ENCODE data around the gene HTR2B. TPM values are rescaled to one million over a fixed set of nuclear protein-coding genes. Genes with fewer than 3 reads are reported as not detected.

HTR2B gene
- total and polyA plus RNA-seq, 2 experiments from 2014 or later, result 0.15 TPM; not detected in 1

GRCh38 chr2:231111987-231112386 is 12.9 kb downstream of the HTR2B start:
- Histone ChIP-seq H2AFZ (no peak overlapping the region), H3K27me3 (replicated peaks; ENCODE audit: insufficient read depth) (no peaks in the 10 kb centered on the region), H3K4me2 (ENCODE audit: unreplicated experiment) (peak overlapping the region; percentile 56), H3K36me3 (ENCODE audit: low read depth) (peaks cover 13% of the 10 kb centered on the region; the same call in 1 of the 2 replicates), H3K9me3 (ENCODE audit: low read depth) (no peaks in the 10 kb centered on the region), H4K20me1 (ENCODE audit: insufficient read depth) (no peaks in the 10 kb centered on the region), H3K4me1 (ENCODE audit: insufficient read depth) (peaks cover 24% of the 10 kb centered on the region), H3K9me2 (ENCODE audit: insufficient read depth) (no peaks in the 10 kb centered on the region), H3K4me3 (no peak overlapping the region), H3K9ac (no peak overlapping the region), H3F3A (ENCODE audit: insufficient read depth) (no peaks in the 10 kb centered on the region), H3K27ac (no peak overlapping the region), H3K79me2 (ENCODE audit: insufficient read depth) (peaks cover 40% of the 10 kb centered on the region)
- in situ Hi-C loops (cut with MboI), result loop anchor here (25.0 kb wide), 1 partner anchor 300 kb away; no protein-coding TSS in a partner anchor
- peak; percentile 70 for DNase-seq
- TF ChIP-seq EZH2phosphoT487 (IDR thresholded peaks at IDR 0.05; ENCODE audit: insufficient read depth, low read depth) (no peak), EZH2 (IDR thresholded peaks at IDR 0.05; ENCODE audit: insufficient read depth, poor library complexity, severe bottlenecking) (no peak)
- 97 to 100% methylated on average over 1 of the region's 1 CpG for WGBS, 2 experiments (ENCODE audit: low coverage in 1 of 2, low lambda C conversion rate in 2 of 2, missing lambda C conversion rate in 2 of 2)

DNA sequence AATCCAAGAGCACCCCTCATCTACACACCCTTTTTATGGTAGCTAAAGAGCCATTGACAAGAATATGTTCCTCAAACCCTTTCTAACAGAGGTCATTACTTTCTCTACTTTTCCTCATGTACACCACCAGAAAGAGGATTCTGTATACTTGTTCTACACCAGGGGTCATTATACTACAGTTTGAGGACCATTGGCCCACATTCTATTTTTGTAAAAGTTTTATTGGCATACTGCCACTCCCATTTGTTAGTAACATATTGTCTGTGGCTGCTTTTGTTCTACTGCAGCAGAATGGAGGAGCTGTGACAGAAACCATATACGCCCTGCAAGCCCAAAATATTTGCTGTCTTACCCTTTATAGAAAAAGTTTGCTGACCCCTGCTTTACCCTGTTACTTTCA is 14.3 kb downstream of the HTR2B start:
- Histone ChIP-seq H3K4me3 (no peak overlapping the region), H3F3A (ENCODE audit: insufficient read depth) (no peaks in the 10 kb centered on the region), H3K9me3 (ENCODE audit: low read depth) (no peaks in the 10 kb centered on the region), H3K36me3 (ENCODE audit: low read depth) (peaks cover 13% of the 10 kb centered on the region; the same call in 1 of the 2 replicates), H3K79me2 (ENCODE audit: insufficient read depth) (peaks cover 55% of the 10 kb centered on the region), H3K4me1 (ENCODE audit: insufficient read depth) (peaks cover 24% of the 10 kb centered on the region), H4K20me1 (ENCODE audit: insufficient read depth) (no peaks in the 10 kb centered on the region), H3K27me3 (replicated peaks; ENCODE audit: insufficient read depth) (no peaks in the 10 kb centered on the region), H3K4me2 (ENCODE audit: unreplicated experiment) (no peak overlapping the region), H3K9ac (no peak overlapping the region), H3K27ac (no peak overlapping the region), H2AFZ (no peak overlapping the region), H3K9me2 (ENCODE audit: insufficient read depth) (no peaks in the 10 kb centered on the region)
- in situ Hi-C loops (cut with MboI), result loop anchor here (25.0 kb wide), 1 partner anchor 302 kb away; no protein-coding TSS in a partner anchor
- 71 to 80% methylated on average over 1 of the region's 1 CpG for WGBS, 2 experiments (ENCODE audit: low coverage in 1 of 2, low lambda C conversion rate in 2 of 2, missing lambda C conversion rate in 2 of 2)
- DNase-seq, result peak; percentile 47
- TF ChIP-seq EZH2 (IDR thresholded peaks at IDR 0.05; ENCODE audit: insufficient read depth, poor library complexity, severe bottlenecking), result no peak
- no peak for TF ChIP-seq EZH2phosphoT487 (IDR thresholded peaks at IDR 0.05; ENCODE audit: insufficient read depth, low read depth)

DNA sequence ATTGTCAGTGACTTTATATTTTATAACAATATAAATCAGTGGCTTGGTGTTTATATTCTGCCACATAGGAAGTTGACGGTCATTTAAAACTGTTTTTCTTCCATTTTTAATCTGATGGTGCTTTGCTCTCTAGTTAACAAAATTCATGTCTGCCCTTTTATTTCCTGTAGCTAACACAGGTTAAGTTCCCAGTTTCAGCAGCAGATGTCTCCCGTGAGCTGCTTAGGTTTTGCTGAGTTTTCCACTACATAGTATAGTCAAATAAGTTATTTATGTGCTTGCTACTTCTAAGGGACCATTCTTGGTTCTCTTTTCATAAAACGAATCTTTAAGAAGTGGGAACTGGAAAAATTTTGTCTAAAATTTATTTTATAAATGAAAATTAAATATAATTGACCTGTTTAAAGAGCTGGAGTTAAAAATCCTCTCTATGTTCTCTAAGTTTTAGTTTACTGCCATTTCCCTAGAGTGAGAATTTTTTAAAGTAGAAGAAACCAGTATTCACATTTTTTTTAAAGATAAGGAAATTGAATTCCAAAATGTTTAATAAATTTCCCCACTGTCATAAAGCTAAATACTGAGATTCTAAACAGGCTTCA is 20.6 kb downstream of the HTR2B start:
- Histone ChIP-seq H3K79me2 (ENCODE audit: insufficient read depth) (peaks cover 37% of the 10 kb centered on the region), H2AFZ (no peak overlapping the region), H3K4me3 (no peak overlapping the region), H3K4me2 (ENCODE audit: unreplicated experiment) (no peak overlapping the region), H3K9ac (no peak overlapping the region), H3K36me3 (ENCODE audit: low read depth) (peaks cover 15% of the 10 kb centered on the region; the same call in 1 of the 2 replicates), H3K27me3 (replicated peaks; ENCODE audit: insufficient read depth) (no peaks in the 10 kb centered on the region), H3K9me2 (ENCODE audit: insufficient read depth) (no peaks in the 10 kb centered on the region), H3F3A (ENCODE audit: insufficient read depth) (peaks cover 25% of the 10 kb centered on the region), H3K9me3 (ENCODE audit: low read depth) (no peaks in the 10 kb centered on the region), H4K20me1 (ENCODE audit: insufficient read depth) (no peaks in the 10 kb centered on the region), H3K27ac (no peak overlapping the region), H3K4me1 (ENCODE audit: insufficient read depth) (peaks cover 12% of the 10 kb centered on the region; the same call in 1 of the 2 replicates)
- 3 to 7% methylated on average over 3 of the region's 3 CpGs for WGBS, 2 experiments (ENCODE audit: low coverage in 1 of 2, low lambda C conversion rate in 2 of 2, missing lambda C conversion rate in 2 of 2)
- in situ Hi-C loops (cut with MboI), result loop anchor here (10.0 to 25.0 kb wide), 2 partner anchors 91 to 308 kb away; partner anchors contain the start of gene ARMC9
- peak; percentile 76 for DNase-seq
- TF ChIP-seq EZH2 (IDR thresholded peaks at IDR 0.05; ENCODE audit: insufficient read depth, poor library complexity, severe bottlenecking) (no peak), EZH2phosphoT487 (IDR thresholded peaks at IDR 0.05; ENCODE audit: insufficient read depth, low read depth) (no peak)

DNA sequence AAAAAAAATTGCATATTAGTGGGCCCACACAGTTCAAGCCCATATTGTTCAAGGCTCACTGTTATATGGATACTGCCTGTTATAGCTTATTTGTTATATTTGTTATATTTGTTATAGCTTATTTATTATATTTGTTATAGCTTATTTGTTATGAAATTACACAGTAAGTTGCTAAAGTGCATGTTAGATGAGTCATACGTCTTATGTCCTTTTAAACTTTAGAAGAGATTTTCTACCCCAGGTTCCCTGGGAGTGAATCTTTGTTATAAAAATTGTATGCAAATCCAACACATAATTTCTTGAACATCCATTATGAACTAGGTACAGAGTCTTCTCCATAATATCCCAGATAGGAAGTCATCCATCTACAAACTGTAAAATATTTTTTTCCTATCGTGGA is 22.1 kb downstream of the HTR2B start:
- H3K27ac ChIP-seq, result peak overlapping the region; percentile 18; the same call in 1 of the 2 replicates

More for the DNA sequence above, 22.1 kb downstream of the HTR2B start:
- no peaks in the 10 kb centered on the region for H3K9me2 ChIP-seq (ENCODE audit: insufficient read depth)
- no peaks in the 10 kb centered on the region for H3K27me3 ChIP-seq (replicated peaks; ENCODE audit: insufficient read depth)
- no peaks in the 10 kb centered on the region for H3K9me3 ChIP-seq (ENCODE audit: low read depth)
- H3K4me2 ChIP-seq (ENCODE audit: unreplicated experiment), result no peak overlapping the region
- peak; percentile 60 for DNase-seq
- peaks cover 6% of the 10 kb centered on the region; the same call in 1 of the 2 replicates for H3K36me3 ChIP-seq (ENCODE audit: low read depth)
- TF ChIP-seq EZH2 (IDR thresholded peaks at IDR 0.05; ENCODE audit: insufficient read depth, poor library complexity, severe bottlenecking) (no peak), EZH2phosphoT487 (IDR thresholded peaks at IDR 0.05; ENCODE audit: insufficient read depth, low read depth) (no peak)
- H3K79me2 ChIP-seq (ENCODE audit: insufficient read depth), result peaks cover 33% of the 10 kb centered on the region
- no peak overlapping the region for H2AFZ ChIP-seq
- H3K4me1 ChIP-seq (ENCODE audit: insufficient read depth), result peaks cover 12% of the 10 kb centered on the region; the same call in 1 of the 2 replicates
- no peaks in the 10 kb centered on the region for H4K20me1 ChIP-seq (ENCODE audit: insufficient read depth)
- peaks cover 25% of the 10 kb centered on the region for H3F3A ChIP-seq (ENCODE audit: insufficient read depth)
- in situ Hi-C loops (cut with MboI), result loop anchor here (10.0 to 25.0 kb wide), 2 partner anchors 92 to 310 kb away; partner anchors contain the start of gene ARMC9
- no peak overlapping the region for H3K4me3 ChIP-seq
- WGBS, 2 experiments (ENCODE audit: low coverage in 1 of 2, low lambda C conversion rate in 2 of 2, missing lambda C conversion rate in 2 of 2), result 61 to 62% methylated on average over 2 of the region's 2 CpGs
- H3K9ac ChIP-seq, result peak overlapping the region; percentile 6; the same call in 1 of the 2 replicates

Measured in GM23248 (cell line).